Measurements from ENCODE around the gene SNCG.
"Not testable (repeated sequence)": the region's sequence is repeated elsewhere in the genome, so short reads cannot be mapped to it uniquely, and the experiment has no call there.

SNCG gene

DNA sequence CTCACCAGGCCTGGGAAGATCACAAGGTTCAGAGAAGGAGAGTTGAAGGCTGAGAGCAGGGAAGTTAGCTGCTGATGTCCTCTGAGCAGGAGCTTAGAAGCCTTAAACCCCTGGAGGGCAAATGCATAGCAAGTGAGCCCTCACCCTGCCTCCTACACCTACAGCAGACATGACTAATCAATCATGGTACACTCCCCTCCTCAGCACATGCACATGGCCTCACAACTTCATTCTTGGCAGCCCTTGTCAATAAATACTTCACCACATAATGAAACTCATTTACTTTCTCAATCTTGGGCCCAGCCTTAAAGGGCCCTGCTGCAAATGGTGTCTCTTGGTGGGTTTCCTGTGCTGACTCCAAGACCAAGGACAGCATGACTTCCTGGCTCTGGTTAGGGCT is 13.9 kb upstream of the SNCG start:
- peak; percentile 73 for DNase-seq (ENCODE audit: low read depth, low spot score)
- H3K27ac ChIP-seq: peak overlapping the region; percentile 14

DNA sequence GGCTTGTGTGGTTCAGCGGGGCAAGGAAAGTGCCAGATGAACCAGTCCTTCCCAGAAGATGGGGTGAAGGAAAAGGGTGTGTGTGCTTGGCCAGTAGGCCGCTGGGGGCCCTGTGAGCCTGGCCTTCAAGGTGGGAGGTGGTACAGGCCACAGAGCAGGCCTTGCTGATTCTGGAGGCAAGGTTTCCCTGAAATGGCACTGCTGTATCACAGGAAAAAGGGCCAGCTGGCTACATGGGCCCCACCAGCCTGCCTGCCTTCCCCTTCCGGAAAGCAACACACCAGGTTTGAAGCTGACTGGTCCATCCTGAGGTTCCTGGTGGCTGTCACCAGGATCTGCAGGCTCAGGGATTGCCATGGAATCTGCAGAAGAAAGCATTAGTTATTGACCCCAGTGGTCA is 13.5 kb upstream of the SNCG start:
- DNase-seq (ENCODE audit: low read depth, low spot score): no peak
- peak overlapping the region; percentile 14 for H3K27ac ChIP-seq

DNA sequence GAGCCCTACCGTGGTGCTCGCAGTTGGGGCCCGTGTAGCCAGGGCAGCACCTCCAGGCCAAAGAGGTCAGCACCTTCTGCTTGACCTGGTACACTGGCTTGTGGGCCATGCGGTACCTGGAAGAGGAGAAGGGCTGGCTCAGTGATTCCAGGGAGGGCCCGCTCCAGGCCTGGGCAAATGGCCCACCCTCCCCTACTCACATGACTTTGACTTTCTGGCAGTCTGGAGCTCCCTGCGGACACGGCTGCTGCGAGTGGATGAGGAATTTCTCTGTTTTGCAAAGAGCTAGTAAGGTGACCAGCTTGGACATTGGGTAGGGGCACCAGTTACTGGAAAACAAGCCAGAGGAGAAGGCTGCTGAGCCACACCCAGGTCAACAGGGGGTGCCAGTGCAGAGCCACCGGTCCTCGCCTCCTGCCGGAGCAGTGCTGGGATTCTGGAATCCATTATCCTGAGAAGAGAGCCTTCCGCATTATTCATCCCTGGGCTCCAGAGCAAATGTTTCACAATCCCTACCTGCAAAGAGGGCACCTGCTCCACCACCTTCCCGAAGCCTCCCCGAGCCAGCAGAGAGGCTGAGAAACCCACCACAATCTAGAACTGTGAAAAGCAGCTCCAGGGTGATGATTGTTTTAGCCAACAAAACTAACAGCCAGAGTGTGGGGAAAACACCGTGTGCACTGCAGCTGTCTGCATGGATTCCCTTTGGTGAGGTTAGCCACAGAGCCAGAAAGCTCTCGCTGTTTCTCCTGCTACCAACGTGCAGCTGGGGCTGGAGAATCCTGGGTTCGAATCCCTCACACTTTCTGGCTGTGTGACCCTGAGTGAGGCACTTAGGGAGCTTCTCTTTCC is 12.8 kb upstream of the SNCG start:
- H3K27ac ChIP-seq: no peak overlapping the region
- DNase-seq (ENCODE audit: low read depth, low spot score): no peak

DNA sequence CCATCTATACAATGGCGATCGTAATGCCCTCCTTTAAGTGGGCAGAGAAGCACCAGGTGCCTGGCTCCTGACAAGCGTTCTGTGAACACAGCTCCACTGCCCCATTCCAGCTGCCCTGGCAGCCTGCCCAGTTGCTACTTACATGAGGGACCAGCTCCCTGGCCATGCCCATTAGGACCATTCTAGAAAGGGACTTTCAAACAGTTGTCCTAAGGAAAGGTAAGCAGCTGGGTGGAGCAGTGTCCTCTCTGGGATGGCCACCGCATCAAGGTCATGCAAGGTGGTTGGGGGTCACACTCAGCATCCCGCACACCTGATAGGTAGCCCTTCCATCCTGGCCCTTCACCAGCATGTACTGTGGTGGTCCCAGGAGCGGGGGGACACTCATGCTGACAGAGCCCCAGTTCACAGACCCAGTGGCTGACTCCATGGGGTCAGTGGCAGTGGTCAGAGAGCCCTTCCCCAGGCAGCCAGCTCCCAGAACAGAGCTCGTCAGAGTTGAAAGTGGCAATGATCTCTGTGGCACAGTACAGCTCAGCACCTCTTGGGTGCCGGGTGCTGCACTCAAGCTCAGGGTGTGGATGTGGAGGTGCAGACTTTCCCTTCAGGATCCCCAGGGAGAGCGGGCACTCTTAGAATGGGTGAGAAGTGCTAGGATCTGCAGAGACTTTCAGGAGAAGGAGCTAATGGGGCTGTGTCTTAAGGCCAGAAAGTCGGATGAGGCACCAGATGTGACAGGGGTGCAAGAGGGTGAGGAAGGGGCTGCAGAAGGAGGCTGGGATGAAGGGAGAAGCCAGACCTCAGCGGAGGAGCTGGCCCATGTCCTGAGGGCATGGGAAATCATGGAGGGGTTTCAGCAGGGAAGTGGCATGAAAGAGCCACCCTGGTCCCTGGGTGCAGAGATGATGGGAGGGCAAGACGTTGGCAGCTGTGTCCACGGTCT is 11.9 kb upstream of the SNCG start:
- no peak overlapping the region for H3K27ac ChIP-seq
- DNase-seq (ENCODE audit: low read depth, low spot score): no peak

DNA sequence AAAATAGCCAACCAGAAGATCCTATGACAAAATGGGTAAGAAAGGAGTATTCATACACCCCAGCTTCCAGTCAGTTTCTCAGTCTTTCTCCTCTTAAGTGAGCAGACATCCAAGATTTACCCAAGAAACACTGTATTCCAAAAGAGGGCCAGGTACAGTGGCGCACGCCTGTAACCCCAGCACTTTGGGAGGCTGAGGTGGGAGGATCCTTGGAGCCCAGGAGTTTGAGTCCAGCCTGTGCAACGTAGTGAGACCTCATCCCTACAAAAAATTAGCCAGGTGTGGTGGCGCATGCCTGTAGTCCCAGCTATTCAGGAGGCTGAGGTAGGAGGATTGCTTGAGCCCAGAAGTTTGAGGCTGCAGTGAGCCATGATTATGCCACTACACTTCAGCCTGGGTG is 10.6 kb upstream of the SNCG start:
- H3K27ac ChIP-seq; DNase-seq (ENCODE audit: low read depth, low spot score): not testable (repeated sequence)

DNA sequence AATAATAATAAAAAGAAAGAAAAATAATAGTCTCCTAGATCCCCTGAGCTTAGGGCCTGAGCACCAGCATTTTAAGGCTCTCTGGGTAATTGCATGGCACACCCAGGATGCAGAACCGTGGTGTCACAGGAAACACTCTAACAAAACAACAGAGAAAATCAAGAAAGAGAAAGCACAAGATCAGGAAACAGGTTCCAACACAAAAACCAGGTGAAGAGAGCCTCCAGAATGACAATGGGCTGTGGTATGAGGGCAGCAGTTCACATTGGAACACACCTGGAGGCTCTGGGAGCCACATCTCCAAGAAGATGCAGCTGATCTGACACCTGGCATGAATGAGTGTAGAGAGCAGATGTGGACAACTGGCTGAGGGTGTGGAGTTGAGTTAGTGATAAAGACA is 8.1 kb upstream of the SNCG start:
- H3K27ac ChIP-seq: peak overlapping the region; percentile 67
- DNase-seq (ENCODE audit: low read depth, low spot score): no peak

DNA sequence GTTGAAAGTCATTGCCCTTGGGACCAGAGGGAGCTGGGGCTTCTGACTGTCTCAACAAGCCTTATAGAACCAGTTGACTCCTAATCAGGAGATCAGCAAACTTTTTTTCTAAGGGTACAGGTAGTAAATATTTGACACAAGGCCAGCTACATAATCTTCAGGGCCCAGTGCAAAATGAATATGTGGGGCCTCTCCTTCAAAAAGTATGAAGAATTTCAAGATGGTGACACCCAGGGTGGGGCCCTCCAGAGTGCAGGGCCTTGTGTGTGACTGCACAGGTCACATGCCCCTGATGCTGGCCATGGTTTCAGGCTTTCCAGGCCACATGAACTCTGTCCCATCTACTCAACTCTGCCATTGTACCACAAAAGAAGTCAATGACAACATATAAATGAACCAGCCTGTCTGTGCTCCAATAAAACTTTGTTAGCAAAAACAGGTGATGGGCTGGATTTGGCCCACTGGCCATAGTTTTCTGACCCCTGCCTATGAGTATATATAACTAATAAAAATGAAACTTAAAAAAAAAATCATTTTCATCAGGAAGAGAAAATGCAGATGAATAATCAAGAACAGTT is 7.1 kb upstream of the SNCG start:
- peak overlapping the region; percentile 67 for H3K27ac ChIP-seq
- DNase-seq (ENCODE audit: low read depth, low spot score): no peak

DNA sequence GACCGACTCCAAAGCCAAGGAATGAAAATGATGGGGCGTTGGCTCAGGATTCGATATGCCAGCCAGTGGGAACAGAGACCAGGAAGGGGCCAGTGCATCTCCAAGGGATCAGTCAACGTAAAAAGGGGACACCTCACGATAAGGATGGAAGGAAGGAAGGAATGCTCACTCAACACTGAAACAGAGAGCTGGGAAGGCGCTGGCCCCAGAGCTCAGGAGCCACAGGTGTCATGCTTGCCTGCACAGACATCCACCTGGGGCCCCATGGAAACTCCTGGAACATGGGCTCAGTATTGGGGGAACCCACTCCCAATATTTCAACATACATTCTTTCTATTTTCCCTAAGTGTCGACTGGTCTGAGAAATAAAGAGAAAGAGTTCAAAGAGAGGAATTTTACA is 6.3 kb upstream of the SNCG start:
- DNase-seq (ENCODE audit: low read depth, low spot score): no peak
- H3K27ac ChIP-seq: peak overlapping the region; percentile 67

DNA sequence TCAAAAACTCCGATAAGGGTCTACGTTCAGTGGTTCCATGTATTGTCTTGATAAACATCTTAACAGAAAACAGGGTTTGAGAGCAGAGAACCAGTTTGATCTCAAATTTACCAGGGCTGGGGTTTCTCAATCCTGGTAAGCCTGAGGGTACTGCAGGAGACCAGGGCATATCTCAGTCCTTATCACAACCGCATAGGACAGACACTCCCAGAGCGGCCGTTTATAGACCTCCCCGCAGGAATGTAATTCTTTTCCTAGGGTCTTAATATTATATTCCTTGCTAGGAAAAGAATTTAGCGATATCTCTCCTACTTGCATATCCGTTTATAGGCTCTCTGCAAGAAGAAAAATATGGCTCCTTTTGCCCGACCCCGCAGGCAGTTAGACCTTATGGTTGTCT is 5.7 kb upstream of the SNCG start:
- not testable (repeated sequence) for DNase-seq (ENCODE audit: low read depth, low spot score); H3K27ac ChIP-seq

DNA sequence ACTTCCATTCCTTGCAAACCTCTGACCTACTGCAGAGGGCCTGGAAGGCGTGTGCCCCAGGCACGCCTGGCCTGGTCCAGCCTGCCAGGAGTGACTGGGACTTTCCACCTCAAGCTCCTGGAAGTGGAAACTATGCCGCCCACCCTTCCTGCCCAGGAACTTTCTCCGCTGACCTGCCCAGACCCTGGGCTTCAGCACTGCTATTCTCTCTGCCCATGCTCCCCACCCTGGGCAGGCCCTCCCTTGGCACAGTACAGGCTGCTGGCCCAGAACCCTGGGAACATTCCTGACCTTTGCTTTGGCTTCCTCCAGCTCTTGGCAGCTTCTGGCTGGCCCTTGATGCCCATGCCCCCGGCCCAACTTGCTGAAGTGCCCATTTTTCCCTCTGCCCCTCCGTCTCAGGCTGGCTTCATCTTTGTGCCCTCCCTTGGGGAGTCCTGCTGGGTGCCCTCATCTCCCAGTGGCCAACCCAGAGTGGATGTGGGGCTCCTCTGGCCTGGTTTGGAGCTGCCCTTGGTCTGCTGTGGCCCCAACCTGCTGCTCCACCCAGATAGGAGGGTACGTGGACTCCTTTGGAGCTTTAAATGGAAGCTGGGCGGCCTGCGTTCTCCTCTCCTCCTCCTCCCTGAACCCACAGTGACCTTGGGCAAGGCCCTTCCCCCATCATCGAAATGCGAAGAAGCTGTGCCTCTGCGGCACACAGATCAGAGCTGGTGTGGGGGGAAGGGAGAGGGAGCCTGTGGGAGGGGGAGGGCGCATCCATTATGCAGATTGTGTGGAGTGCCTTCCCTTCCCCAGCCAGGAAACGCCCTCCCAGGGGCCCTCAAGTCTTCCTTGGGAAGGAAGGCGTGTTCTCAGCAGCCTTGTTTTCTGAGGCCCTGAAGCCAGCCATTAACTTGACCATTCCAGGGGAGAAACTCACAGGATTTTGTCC is 4.4 kb upstream of the SNCG start:
- DNase-seq (ENCODE audit: low read depth, low spot score): no peak
- H3K27ac ChIP-seq: no peak overlapping the region

DNA sequence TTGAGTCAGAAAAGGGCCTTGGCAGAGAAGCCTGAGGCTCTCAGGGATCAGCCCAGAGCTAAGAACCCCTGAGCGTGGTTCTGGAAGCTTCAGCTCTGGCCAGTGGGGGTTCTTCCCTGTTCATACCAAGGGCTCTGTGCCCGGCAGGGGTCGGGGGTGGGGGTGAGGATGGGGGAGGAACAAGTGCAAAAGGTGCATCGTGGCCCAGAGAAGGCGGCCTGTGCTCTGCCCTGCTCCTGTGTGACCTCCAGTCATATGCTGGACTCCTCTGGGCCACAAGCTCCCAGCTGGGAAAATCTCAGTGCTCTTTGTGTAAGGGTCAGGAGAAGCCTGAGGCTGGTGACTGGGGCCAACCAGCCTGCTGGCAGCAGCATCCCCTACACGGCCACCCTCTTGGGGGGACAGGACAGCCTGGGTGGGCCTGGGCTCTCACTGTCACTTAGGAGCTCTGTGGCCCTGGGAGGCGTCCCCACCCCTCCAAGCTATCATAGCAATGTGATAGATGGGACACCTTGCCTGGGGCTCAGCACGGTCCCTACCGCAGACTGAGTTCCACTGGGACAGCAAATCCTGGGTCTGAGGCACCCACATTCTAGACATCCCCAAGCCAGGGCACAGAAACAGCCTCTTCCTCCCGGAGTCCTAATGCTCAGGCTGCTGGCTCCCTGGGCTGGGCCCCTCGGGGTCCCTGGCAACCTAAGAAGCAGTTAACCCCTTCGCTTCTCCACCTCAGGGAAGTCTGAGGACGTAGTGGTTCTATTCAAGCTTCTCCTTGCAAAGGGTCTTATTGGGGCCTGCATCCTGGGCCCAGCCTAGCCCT is 3.5 kb upstream of the SNCG start:
- no peak overlapping the region for H3K27ac ChIP-seq
- DNase-seq (ENCODE audit: low read depth, low spot score): no peak

DNA sequence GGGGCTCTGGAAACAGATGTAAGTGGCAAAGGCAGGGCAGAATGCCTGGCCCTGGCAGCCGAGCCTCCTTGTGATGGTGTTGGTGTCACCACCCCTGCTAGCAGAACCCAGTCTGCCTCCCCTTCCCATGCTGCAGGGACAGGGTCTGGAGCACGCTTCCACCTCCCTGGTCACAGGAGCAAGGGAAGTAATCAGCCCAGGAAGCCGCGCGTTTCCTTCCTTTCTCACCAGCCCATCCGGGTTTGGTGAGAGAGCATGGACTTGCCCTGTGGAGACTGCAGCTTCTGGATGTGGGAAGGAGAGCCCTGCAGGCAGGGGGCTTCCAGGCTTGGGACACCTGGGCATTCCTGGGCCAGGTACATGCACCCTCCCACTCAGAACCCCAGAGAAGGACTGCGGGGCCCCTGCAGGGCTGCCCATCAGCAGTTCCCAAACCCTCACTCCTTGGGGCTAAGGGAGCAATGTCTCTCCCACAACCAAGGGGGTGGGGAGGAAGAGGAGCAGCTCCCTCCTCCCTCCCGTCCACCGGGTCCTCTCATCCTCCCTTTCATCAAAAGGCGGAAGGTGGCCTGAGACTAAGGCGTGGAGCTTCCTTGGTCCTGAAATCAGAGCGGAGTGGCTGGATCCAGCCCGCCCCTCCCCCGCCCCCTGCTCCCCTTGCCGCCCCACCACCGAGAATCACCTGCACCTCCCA is 2.8 kb upstream of the SNCG start:
- no peak for DNase-seq (ENCODE audit: low read depth, low spot score)
- H3K27ac ChIP-seq: no peak overlapping the region

DNA sequence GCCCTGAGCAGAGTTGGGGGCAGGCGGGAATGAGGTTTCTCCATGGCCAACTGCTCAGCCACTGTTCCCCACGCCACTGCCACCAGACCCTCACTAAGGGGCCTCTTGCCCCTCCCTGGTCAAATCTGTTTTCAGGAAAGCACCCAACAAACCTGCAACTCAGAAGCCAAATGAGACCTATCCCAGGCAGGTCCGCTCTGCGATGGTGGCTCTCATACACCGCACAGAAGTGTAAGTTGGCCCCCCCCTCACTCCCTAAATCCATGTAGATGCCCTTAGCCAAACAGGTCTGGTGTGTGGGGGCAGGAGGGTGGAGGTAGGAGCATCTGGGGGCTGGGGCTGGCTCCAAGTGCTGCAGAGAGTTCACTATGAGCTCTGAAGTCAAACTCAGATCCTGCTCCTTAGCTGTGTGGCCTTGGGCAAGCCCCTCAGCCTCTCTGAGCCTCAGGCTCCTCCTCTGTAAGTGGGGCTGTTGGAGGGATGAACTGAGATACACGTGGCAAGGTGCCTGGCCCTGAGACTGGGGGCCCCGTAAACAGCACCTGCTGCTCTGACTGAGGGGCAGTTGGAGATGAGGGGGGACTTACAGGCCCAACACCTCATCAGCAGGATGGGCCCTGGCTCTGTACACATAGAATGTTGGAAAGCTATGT is 2.1 kb upstream of the SNCG start:
- H3K27ac ChIP-seq: no peak overlapping the region

DNA sequence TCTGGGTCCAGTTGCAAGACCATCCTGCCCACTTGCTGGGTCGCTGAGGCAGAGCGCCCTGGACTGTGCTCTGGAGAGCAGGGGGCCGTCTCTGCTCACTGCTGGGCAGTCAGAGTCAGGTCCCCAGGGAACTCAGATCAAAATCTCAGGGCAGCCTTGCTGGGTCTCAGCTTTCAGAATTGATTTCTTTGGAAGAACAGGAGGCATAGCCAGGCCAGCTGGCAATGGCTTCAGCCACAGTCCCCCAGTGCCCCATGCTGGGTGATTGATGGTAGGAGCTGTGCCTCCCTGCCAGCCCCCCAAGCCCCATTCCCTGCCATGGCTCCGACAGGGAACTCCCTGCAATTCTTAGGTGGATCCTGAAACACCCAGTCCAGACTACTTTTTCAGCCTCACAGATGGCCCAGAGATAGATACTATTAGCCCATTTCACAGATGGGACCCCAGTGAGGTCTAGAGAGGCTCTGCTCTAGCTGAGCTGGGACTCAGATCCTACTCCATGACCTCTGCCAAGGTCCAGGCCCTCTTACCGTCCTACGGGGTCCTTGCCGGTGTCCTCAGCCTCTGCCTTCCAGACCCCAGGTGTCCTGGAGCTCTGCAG is 1.5 kb upstream of the SNCG start:
- no peak for DNase-seq (ENCODE audit: low read depth, low spot score)
- no peak overlapping the region for H3K27ac ChIP-seq

More for the DNA sequence above, 2.1 kb upstream of the SNCG start:
- DNase-seq (ENCODE audit: low read depth, low spot score): no peak

DNA sequence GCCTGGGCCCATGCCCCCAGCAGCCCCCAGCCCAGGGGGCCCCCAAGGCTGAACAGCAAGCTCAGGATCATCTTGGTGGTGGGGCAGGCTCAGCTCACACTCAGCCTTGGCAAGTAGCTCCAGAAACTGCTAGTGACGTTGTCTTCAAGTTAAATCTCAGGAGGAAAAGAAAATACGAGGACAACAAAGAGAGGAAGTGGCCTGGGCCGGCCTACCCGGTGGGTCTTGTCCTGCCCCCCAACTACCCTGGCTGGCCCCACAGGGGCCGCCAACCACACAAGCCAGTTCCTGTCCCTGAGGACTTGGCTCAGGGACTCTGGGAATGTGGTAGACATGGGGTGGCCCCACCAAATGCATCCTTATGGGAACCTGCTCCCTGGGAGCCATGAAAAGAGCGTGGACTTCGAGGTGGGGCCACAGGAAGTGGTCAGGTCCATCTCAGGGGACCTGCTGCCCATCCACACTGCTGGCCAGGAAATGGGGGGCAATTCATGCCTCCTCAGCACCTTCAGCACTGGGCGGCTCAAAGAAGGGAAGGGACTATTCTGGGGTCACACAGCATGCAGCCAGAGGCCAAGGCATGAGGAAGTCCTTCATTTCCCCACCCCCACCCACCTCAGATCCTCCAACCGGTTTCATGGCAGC is 806 bp upstream of the SNCG start, which contains the start of gene MMRN2:
MMRN2 (minus strand) TSS at position 145 of the 645 bp plus-strand sequence; CDS start at position 71, 74 bp downstream.
- peak within 1 kb of the TSS; percentile 68 for H3K27ac ChIP-seq
- no peak for DNase-seq (ENCODE audit: low read depth, low spot score)

DNA sequence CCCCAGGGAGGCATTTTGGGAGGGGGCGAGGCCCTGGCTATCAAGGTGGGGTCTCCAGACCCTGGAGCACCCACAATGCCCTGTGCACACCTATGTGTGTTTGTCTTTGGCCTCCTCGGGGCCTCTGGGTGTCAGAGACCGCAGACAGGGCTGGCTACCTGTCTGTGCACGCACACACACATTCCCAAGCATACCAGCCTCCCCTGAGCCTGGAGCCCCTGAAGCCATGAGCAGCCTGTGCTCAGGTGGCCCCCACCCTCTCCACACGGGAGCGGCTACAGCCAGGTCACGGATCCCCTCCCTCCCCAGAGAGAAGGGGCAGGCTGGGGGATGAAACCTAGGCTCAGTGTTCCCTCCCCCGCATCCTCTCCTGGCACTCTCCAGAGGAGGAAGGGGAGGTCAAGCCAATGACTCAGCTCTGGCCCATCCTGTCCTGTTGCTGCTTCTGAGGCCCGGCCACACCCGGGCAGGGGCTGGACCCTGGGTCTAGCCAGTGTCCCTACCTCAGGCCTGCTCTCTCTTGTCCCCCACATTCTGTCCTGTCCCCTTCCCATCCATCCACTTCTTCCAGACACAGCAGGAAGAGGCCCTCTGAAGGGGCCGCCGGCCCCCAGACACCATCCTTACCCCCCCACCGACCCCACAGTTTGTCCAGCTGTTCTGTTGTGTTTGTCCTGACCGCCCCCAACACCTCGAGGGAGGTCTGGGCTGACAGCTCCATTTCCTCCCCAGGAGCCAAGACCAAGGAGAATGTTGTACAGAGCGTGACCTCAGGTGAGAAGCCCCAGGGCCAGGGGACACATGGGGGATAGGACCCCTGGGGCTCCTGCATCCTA is 720 bp downstream of the SNCG start:
- DNase-seq (ENCODE audit: low read depth, low spot score): no peak
- peak overlapping the region; percentile 68 for H3K27ac ChIP-seq

All from epithelial cell of prostate (primary cell).